Stimulated activated naive CD8-positive, alpha-beta T cell treated with anti-CD3 and anti-CD28 coated beads, Interleukin-15, amount 100 ng/mL, for 72 hours (primary cell): Measurements from ENCODE around the gene SF3A1.
A peak's percentile ranks its signal among the peaks of the same experiment; 100 is the strongest.
"Not testable (repeated sequence)": the region's sequence is repeated elsewhere in the genome, so short reads cannot be mapped to it uniquely, and the experiment has no call there.

Experiments
- ATAC-seq: fragments of 150-1000 bp; cut with Tn5 transposase; 2 replicates; pipeline ENCODE4 v1.10.0; 2021; ENCODE audit warnings: mild to moderate bottlenecking, moderate library complexity
- DNase-seq, 2 donors: peaks; one replicate each; pipeline ENCODE4 v3.0.0; 2021 to 2022
- H3K27ac Mint-ChIP-seq, 2 donors: one replicate each; pipeline ENCODE4 v1.8.0; 2022; ENCODE audit warnings: mild to moderate bottlenecking in 2 of 2, mixed read lengths in 2 of 2, moderate library complexity in 2 of 2
- H3K27me3 Mint-ChIP-seq: one replicate; pipeline ENCODE4 v1.8.0; 2022; ENCODE audit warnings: mixed read lengths
- H3K4me1 Mint-ChIP-seq: one replicate; pipeline ENCODE4 v1.8.0; 2022; ENCODE audit warnings: mild to moderate bottlenecking, mixed read lengths
- H3K4me3 Mint-ChIP-seq, 2 donors: one replicate each; pipeline ENCODE4 v1.8.0; 2022; ENCODE audit warnings: mild to moderate bottlenecking in 2 of 2, mixed read lengths in 2 of 2, moderate library complexity in 1 of 2
- H3K9me3 Mint-ChIP-seq, 2 donors: one replicate each; pipeline ENCODE4 v1.8.0; 2022; ENCODE audit warnings: mixed read lengths in 2 of 2

SF3A1 gene, protein sequence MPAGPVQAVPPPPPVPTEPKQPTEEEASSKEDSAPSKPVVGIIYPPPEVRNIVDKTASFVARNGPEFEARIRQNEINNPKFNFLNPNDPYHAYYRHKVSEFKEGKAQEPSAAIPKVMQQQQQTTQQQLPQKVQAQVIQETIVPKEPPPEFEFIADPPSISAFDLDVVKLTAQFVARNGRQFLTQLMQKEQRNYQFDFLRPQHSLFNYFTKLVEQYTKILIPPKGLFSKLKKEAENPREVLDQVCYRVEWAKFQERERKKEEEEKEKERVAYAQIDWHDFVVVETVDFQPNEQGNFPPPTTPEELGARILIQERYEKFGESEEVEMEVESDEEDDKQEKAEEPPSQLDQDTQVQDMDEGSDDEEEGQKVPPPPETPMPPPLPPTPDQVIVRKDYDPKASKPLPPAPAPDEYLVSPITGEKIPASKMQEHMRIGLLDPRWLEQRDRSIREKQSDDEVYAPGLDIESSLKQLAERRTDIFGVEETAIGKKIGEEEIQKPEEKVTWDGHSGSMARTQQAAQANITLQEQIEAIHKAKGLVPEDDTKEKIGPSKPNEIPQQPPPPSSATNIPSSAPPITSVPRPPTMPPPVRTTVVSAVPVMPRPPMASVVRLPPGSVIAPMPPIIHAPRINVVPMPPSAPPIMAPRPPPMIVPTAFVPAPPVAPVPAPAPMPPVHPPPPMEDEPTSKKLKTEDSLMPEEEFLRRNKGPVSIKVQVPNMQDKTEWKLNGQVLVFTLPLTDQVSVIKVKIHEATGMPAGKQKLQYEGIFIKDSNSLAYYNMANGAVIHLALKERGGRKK

DNA sequence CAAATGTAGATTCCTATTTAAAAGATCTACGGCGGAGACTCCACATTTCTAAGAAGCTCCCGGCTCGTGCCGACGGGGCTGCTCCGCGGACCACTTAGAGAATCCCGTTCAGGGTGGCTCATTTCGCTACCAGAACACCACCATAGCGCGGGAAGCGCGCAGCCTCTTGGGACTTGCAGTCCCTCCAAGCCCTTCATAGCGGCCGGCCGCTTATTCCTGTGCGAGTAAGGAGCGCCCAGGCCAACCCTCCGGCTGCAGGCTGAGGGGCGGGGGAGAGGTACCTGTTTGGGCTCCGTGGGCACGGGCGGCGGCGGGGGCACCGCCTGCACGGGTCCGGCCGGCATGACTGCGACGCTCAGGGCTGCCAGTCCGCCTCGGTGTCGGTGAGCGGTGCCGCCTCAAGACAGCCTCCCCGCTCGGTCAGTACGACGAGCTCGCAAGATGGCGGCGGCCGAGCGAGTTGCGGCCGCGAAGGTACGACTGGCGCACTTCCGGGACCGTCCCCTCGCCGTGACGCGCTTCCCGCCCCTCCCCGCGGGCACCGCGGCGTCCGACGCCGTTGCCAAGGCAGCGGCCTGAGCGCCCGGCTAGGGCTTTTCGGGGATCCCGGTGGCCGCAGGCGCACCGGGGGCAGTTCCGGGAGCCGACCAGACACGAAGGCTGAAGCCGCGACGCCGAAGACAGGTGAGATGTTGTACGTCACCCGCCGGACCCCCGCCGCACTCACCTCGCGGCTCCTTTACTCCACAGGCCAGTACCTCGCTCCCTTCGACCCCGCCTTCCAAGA lies at the start of gene SF3A1, which contains the start of gene CCDC157:
TSS of gene SF3A1 (minus strand) at position 446 of the 787 bp plus-strand sequence. CDS start at position 344, 102 bp downstream.
TSS of gene CCDC157 (plus strand) at position 559 of the 787 bp plus-strand sequence. CDS start 8,994 bp downstream, outside the sequence.
- Mint-ChIP-seq H3K27me3 (peaks cover 7% of the 10 kb centered on the region), H3K4me1 (peaks cover 61% of the 10 kb centered on the region), H3K9me3 (no peaks in the 10 kb centered on the region)

DNA sequence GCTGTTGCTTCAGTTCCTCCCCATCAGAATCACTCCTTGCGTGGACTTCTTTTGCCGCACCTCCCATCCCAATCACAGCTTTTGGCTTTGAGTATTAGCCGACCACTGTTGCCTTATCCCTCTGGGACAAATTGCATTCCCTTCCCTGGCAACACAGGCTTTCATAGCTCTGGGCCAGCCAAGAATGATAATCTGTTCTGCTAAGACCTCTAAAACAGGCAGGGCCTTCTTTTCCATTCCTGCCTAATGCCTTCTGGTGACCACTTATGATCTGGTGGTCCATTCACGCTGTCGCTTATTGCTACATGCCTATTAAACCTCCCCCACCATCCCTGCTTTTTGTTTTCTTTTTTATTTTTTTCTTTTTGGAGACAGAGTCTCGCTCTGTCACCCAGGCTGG lies 49.7 kb upstream of the SF3A1 start:
- Mint-ChIP-seq H3K27me3 (no peaks in the 10 kb centered on the region), H3K9me3 (no peaks in the 10 kb centered on the region), H3K27ac (no peak overlapping the region), H3K4me3 (no peak overlapping the region), H3K4me1 (peaks cover 42% of the 10 kb centered on the region)
- ATAC-seq = no peak
- no peak for DNase-seq

More for the DNA sequence above, at the start of gene SF3A1, which contains the start of gene CCDC157:
- DNase-seq (peak; percentile 84 to 86), ATAC-seq (peak; percentile 96)
- Mint-ChIP-seq H3K4me3 (peak within 1 kb of the TSS; percentile 92 to 93), H3K27ac (peak within 1 kb of the TSS; percentile 94 to 98)

DNA sequence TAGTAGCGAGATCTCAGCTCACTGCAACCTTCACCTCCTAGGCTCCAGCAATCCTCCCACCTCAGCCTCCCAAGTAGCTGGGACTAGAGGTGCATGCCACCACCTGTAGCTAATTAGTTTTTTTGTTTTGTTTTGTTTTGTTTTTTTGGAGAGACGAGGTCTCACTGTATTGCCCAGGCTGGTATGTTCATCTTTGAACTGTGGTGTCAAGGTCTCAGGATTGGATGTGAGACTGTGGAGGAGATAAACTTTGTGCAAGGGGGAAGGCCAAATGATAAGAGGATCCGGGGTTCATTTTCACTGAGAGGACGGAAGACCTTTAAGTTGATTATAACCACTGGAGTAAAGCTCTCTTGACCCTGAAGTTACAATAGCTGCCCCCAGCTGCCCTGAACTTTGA lies 49.0 kb upstream of the SF3A1 start:
- peaks cover 37% of the 10 kb centered on the region for H3K4me1 Mint-ChIP-seq
- no peak overlapping the region for H3K4me3 Mint-ChIP-seq
- no peak overlapping the region for H3K27ac Mint-ChIP-seq
- H3K9me3 Mint-ChIP-seq = no peaks in the 10 kb centered on the region
- ATAC-seq (no peak), DNase-seq (no peak)
- H3K27me3 Mint-ChIP-seq = no peaks in the 10 kb centered on the region

DNA sequence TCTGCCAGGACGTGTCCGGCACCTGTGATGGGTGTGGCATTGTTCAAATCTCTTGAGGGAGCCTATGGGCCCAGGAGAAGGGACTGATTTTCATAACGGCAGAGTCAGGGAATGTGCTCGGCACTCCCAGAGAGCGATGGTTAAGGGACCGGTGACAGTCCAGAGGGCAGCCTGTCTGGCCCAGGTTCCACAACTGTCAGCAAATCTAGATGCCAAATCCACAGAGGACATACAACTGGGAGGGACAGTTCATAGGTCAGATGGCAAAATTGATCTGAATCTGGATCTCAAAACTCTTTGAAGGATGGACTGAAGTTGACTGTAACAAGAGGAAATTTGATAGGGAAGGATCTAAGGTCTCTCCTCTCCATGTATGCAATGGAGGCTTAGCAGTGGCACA lies 47.6 kb upstream of the SF3A1 start:
- H3K27me3 Mint-ChIP-seq = no peaks in the 10 kb centered on the region
- peak overlapping the region in 1 of 2 donors; percentile 71 for H3K27ac Mint-ChIP-seq
- no peaks in the 10 kb centered on the region for H3K9me3 Mint-ChIP-seq
- no peak for ATAC-seq
- no peak for DNase-seq
- H3K4me1 Mint-ChIP-seq = peaks cover 26% of the 10 kb centered on the region
- H3K4me3 Mint-ChIP-seq = no peak overlapping the region

DNA sequence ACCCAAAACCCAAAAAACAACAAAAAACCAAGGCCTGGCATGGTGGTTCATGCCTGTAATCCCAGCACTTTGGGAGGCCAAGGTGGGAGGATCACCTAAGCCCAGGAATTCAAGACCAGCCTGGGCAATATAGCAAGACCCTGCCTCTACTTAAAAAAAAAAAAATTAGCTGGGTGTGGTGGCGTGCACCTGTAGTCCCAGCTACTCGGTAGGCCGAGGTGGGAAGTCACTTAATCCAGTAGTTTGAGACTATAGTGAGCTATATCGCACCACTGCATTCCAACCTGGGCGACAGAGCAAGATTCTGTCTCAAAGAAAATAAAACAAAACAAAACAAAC lies 46.0 kb upstream of the SF3A1 start:
- not testable (repeated sequence) for H3K27me3 Mint-ChIP-seq, H3K9me3 Mint-ChIP-seq, DNase-seq, ATAC-seq, H3K27ac Mint-ChIP-seq, H3K4me3 Mint-ChIP-seq
- peaks cover 29% of the 10 kb centered on the region for H3K4me1 Mint-ChIP-seq

DNA sequence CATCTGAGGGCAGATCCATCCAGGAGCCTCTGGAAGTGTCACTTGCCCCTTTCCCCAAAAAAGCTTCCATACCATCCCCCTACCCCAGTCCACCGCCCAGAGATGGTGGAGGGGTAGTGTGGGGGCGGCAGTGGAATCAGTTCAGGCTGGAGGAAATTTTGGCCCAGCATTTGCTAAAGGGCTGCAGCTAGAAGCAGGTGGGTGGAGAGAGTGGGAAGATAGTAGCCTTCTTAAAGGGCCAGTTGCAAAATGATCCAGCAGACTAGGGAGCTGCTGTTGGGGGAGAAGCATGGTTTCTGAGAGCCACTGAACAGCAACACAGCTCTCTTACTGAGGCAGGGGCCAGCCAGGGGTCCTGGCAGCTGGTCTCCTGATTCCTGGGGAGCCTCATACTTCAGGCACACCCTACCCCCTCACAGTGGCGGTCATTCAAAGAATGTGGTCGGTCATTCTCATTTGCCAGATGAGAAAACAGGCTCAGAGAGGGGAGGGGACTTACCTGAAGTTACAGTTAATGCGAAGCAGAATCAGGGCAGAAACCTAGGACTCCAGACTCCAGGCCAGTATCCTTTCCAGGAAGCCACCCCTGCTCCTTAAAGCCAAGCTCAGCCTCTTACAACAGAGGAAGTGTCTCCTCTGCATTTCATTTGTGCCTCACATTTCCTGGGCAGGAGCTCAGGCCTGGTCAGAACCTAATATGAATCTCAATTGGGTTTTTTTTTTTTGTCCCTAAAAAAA lies 45.5 kb upstream of the SF3A1 start:
- Mint-ChIP-seq H3K9me3 (no peaks in the 10 kb centered on the region), H3K4me1 (peaks cover 33% of the 10 kb centered on the region), H3K27ac (peak overlapping the region; percentile 47 to 74), H3K27me3 (no peaks in the 10 kb centered on the region), H3K4me3 (no peak overlapping the region)
- DNase-seq (no peak), ATAC-seq (no peak)

DNA sequence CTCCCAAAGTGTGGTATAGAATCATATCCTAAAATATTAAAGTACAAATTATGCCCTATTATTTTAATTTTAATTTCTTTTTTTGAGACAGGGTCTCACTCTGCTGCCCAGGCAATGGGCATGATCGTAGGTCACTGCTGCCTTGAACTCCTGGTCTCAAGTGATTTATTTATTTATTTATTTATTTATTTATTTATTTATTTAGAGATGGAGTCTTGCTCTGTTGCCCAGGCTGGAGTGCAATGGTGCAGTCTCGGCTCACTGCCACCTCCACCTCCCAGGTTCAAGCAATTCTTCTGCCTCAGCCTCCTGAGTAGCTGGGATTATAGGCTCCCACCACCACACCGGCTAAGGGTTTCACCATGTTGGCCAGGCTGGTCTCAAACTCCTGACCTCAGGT lies 44.3 kb upstream of the SF3A1 start:
- not testable (repeated sequence) for H3K27me3 Mint-ChIP-seq, ATAC-seq, H3K9me3 Mint-ChIP-seq, H3K4me3 Mint-ChIP-seq, DNase-seq, H3K27ac Mint-ChIP-seq
- peaks cover 43% of the 10 kb centered on the region for H3K4me1 Mint-ChIP-seq

DNA sequence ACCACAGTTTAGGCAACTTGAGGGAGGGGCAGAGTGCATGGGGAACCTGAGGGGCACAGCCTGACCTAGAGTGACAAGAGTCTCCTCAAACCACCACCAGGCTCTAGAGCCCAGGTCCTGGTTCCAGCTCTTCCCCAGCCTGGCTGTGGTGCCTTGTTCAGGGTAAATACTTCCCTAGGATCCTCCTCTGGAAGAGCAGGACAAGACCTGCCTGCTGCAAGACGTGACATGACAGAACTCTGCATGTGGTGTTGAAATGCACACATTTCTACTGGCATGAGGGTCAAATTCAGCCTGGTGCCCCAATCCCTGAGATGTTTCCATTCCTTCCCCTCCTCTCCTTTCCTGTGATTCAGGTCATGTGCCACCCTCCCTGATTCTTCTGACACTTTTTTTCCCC lies 43.5 kb upstream of the SF3A1 start:
- no peak for ATAC-seq
- no peak overlapping the region for H3K4me3 Mint-ChIP-seq

DNA sequence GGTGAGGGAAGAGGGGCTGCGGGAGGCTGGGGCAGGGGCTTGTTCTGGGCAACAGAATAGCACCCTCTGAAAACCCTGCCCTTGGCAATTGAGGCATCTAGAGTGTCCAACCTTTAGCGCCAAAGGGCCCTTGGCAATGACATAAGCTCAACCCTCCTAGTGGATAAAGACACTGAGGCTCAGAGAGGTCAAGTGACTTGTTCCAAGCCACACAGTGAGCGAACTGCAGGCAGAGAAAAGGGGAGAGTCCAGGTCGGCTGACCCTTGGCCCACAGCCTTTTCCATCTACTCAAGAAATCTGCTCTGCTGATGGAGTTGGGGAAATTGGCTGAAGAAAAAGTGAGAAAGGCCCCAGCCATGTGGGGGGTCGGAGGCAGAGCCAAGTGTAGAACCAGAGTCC lies 43.0 kb upstream of the SF3A1 start:
- no peak overlapping the region for H3K27ac Mint-ChIP-seq
- peaks cover 49% of the 10 kb centered on the region for H3K4me1 Mint-ChIP-seq
- no peaks in the 10 kb centered on the region for H3K27me3 Mint-ChIP-seq
- H3K4me3 Mint-ChIP-seq = no peak overlapping the region
- no peaks in the 10 kb centered on the region for H3K9me3 Mint-ChIP-seq
- DNase-seq = no peak
- no peak for ATAC-seq

More for the DNA sequence above, 43.5 kb upstream of the SF3A1 start:
- DNase-seq = no peak
- no peaks in the 10 kb centered on the region for H3K9me3 Mint-ChIP-seq
- no peaks in the 10 kb centered on the region for H3K27me3 Mint-ChIP-seq
- H3K27ac Mint-ChIP-seq = no peak overlapping the region
- H3K4me1 Mint-ChIP-seq = peaks cover 49% of the 10 kb centered on the region

DNA sequence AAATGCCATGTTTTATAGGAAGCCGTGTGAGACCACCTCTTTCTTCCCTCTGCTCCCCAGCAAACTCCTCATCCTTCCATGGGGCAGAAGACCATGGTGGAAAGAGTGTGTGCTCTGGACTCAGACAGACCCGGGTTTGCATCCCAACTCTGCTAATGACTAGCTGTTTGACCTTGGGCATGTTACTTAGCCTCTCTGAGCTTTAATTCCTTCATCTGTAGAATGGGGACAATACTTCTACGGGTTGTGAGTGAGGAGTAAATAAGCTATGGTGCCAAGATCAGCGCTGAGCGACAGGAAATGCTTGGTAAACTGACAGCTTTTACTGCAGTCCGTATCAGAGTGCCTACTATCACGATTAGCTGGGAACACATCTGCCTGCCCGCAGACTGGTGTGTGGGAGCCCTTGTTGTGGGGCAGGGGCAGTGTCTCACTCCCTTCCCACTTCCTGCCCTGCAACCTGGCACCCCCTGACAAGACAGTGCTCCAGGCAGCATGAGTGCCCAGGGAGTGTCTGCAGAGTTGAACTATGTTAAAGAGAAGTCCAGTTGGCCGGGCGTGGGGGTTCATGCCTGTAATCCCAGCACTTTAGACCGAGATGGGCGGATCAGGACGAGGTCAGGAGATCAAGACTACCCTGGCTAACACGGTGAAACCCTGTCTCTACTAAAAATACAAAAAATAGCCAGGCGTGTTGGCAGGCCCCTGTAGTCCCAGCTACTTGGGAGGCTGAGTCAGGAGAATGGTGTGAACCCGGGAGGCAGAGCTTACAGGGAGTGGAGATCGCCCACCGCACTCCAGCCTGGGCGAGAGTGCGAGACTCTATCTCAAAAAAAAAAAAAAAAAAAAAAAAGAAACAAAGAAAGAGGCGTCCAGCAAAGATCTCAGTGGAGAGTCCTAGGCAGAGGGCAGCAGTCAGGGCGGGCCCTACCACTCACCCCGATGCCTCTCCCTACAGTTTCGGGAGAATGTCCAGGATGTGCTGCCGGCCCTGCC lies 42.3 kb upstream of the SF3A1 start:
- no peaks in the 10 kb centered on the region for H3K9me3 Mint-ChIP-seq
- H3K4me1 Mint-ChIP-seq = peaks cover 50% of the 10 kb centered on the region
- no peak for DNase-seq
- H3K4me3 Mint-ChIP-seq = peak overlapping the region; percentile 92 to 96
- H3K27ac Mint-ChIP-seq = peak overlapping the region; percentile 5 to 90
- no peak for ATAC-seq
- no peaks in the 10 kb centered on the region for H3K27me3 Mint-ChIP-seq

DNA sequence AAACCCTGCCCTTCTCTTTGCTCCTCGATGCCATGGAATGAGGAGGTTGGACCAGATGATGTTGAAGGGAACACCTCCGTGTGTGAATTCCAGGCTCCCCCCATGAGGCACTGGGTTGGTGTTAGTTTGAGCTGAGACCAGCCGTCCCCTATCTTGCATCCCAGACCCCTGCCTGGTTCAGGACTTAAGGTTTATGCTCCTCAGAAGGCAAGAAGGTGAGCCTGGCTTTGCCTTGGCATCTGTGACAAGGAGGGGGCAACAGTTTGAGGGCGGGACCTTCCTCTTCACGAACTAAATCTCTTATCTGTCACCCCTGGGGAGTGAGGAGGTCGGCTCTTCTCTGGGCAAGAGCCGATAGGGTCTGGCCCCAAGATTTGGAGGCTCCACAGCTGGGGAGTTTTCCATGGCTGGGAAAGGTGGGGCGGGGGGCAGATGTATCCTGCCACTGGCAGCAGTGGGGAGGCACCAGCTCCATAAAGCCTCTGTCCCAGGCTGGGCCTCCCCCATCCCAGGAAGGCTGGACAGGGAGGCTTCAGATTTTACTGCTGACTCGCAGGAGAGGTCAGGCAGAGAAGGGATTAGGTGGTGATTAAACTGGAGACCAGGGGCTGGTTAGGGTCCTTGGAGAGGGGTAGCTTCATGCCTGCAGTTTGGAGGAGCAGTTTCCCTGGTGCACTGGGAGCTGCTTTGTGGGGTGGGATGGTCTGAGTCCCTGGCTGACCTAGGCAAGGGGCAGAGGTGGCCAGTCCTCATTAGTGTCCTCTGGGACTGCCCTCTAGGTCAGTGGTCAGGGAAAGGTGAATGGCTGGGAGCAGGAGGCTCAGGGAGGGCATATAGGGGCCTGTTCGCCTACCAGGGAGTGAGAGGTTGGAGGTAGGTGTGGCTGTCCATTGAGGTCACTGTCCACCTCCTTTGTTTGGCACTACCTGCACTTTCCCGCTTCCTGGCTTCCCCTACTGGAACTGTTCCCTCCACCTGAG lies 41.3 kb upstream of the SF3A1 start:
- Mint-ChIP-seq H3K4me3 (peak overlapping the region; percentile 92 to 96), H3K27ac (peak overlapping the region; percentile 80 to 86), H3K27me3 (no peaks in the 10 kb centered on the region), H3K4me1 (peaks cover 57% of the 10 kb centered on the region), H3K9me3 (no peaks in the 10 kb centered on the region)
- peak; percentile 6 for ATAC-seq
- DNase-seq = no peak

DNA sequence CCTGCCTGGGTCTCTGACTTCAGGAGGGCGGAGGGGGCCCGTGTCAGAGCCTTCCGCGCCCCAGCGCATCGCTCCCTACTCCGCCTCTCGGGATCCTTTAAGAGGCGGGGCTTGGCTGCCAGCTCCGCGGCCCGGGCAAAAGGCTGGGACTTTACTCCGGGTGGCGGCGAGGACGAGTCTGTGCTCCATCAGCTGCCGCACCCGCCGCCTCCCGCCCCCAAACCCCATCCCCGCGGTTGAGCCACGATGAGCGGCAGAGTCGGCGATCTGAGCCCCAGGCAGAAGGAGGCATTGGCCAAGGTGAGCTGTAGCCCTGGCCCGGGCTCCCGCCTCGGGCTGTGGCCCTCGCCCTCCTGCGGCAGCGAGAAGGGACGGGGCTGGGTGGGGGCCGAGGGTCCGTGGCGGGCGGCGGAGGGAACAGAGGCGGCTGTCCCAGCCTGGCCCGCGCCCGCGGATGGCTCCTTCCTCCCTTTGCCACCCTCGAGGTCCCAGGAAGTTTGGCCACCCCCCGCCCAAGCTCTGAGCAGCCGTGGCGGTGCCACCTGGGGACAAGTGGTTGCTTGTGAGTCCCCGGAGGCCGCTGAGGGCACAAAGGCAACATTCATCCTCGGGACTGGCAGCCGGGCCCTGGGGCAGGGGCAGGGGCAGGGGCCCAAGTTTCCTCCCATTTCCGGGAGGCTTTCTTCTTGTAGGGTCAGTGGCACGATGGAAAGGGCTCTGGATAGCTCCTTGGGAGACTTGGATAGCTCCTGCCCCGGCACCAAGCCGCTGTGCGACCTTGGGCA lies 40.4 kb upstream of the SF3A1 start, which contains the start of gene SEC14L2:
TSS of gene SEC14L2 (plus strand) at position 148 of the 785 bp plus-strand sequence. CDS start at position 247, 99 bp downstream.
- peak; percentile 55 to 66 for DNase-seq
- ATAC-seq = peak; percentile 86
- Mint-ChIP-seq H3K9me3 (no peaks in the 10 kb centered on the region), H3K4me3 (peak within 1 kb of the TSS; percentile 92 to 96), H3K27me3 (no peaks in the 10 kb centered on the region), H3K4me1 (peaks cover 61% of the 10 kb centered on the region), H3K27ac (peak within 1 kb of the TSS; percentile 82 to 86)
